ENCODE data around the gene DENND4C.

DENND4C gene

GRCh38 chr9:19416143-19416542 lies 185.7 kb downstream of the DENND4C start:
- H3K9ac ChIP-seq = no peak overlapping the region
- no peak overlapping the region for H3K27ac ChIP-seq
- no peak for TF ChIP-seq CTCF (IDR thresholded peaks at IDR 0.05)
- no peaks in the 10 kb centered on the region for H3K27me3 ChIP-seq (ENCODE audit: control insufficient read depth, insufficient read depth, low read length)
- no peak overlapping the region for H2AFZ ChIP-seq
- no peaks in the 10 kb centered on the region for H3K4me1 ChIP-seq
- no peaks in the 10 kb centered on the region for H3K79me2 ChIP-seq
- no peaks in the 10 kb centered on the region for H3K36me3 ChIP-seq (ENCODE audit: control insufficient read depth, insufficient read depth, low read length)
- no peaks in the 10 kb centered on the region for H3K9me3 ChIP-seq (ENCODE audit: control insufficient read depth, low read length)
- no peak overlapping the region for H3K4me2 ChIP-seq (ENCODE audit: low read length)
- no peak overlapping the region for H3K4me3 ChIP-seq (ENCODE audit: low read depth, low read length)

GRCh38 chr9:19420877-19421276 lies 190.4 kb downstream of the DENND4C start:
- Histone ChIP-seq H3K79me2 (no peaks in the 10 kb centered on the region), H3K4me2 (ENCODE audit: low read length) (no peak overlapping the region), H3K9me3 (ENCODE audit: control insufficient read depth, low read length) (no peaks in the 10 kb centered on the region), H3K9ac (no peak overlapping the region), H2AFZ (no peak overlapping the region), H3K4me3 (ENCODE audit: low read depth, low read length) (no peak overlapping the region), H3K4me1 (no peaks in the 10 kb centered on the region), H3K27me3 (ENCODE audit: control insufficient read depth, insufficient read depth, low read length) (no peaks in the 10 kb centered on the region), H3K27ac (no peak overlapping the region), H3K36me3 (ENCODE audit: control insufficient read depth, insufficient read depth, low read length) (no peaks in the 10 kb centered on the region)
- no peak for TF ChIP-seq CTCF (IDR thresholded peaks at IDR 0.05)
